ENCODE measurements around the gene TCF7L1. TPM values are rescaled to one million over a fixed set of nuclear protein-coding genes. Genes with fewer than 3 reads are reported as not detected.
A peak's percentile ranks its signal among the peaks of the same experiment; 100 is the strongest.

TCF7L1 gene
- total and polyA plus RNA-seq, 12 donors: 4.5 to 10.9 (median 6.3) TPM

GRCh38 chr2:85347599-85347998 is 214.4 kb downstream of the TCF7L1 start:
- DNase-seq (no peak), ATAC-seq (no peak)
- Histone ChIP-seq H3K27me3 (no peaks in the 10 kb centered on the region), H3K36me3 (peaks cover 0 to 94% (median 42%) of the 10 kb centered on the region in 9 donors), H3K4me3 (no peak overlapping the region), H3K9me3 (no peaks in the 10 kb centered on the region), H3K27ac (no peak overlapping the region), H3K4me1 (peaks cover 0 to 2% (median 0%) of the 10 kb centered on the region in 9 donors)
- intact Hi-C loops (cut with DNase I): no loop called here
- no peak for TF ChIP-seq CTCF (IDR thresholded peaks at IDR 0.05)
- 66 to 77% methylated on average over 3 of the region's 3 CpGs for WGBS, 2 donors

GRCh38 chr2:85353876-85354285 is 220.7 kb downstream of the TCF7L1 start:
- Histone ChIP-seq H3K27ac (peak overlapping the region; percentile 38 to 92 (median 90)), H3K27me3 (no peaks in the 10 kb centered on the region), H3K4me3 (peak overlapping the region; percentile 52 to 87 (median 68)), H3K4me1 (peaks cover 0 to 46% (median 22%) of the 10 kb centered on the region in 9 donors), H3K36me3 (peaks cover 0 to 62% (median 23%) of the 10 kb centered on the region in 9 donors), H3K9me3 (no peaks in the 10 kb centered on the region)
- 12 to 21% methylated on average over 16 of the region's 16 CpGs for WGBS, 2 donors
- intact Hi-C loops (cut with DNase I): loop anchor here in 1 of 10 donors (1.0 kb wide), 1 partner anchor 26 kb away; no protein-coding TSS in a partner anchor
- ATAC-seq: peak; percentile 8 to 74 (median 52)
- peak; percentile 45 to 56 for DNase-seq
- TF ChIP-seq CTCF (IDR thresholded peaks at IDR 0.05): no peak

- no peaks in the 10 kb centered on the region for H3K9me3 ChIP-seq
- TF ChIP-seq CTCF (IDR thresholded peaks at IDR 0.05): peak in 2 of 9 donors; percentile 8 to 13
- intact Hi-C loops (cut with DNase I): loop anchor here in 2 of 10 donors (1.0 to 5.0 kb wide), 2 partner anchors 26 to 183 kb away; partner anchors contain the start of gene MAT2A (in 1 of the 2)
These were observed 221.3 kb downstream of the TCF7L1 start, which contains the start of the genes ELMOD3 and RETSAT for GRCh38 chr2:85354286-85355072. ELMOD3 (plus strand) TSS chr2:85354769; CDS start chr2:85357199, 2,430 bp downstream. RETSAT (minus strand) TSS chr2:85354528; CDS start chr2:85354507, 21 bp downstream.

GRCh38 chr2:85355073-85355410 is 221.8 kb downstream of the TCF7L1 start:
- Histone ChIP-seq H3K36me3 (peaks cover 0 to 62% (median 12%) of the 10 kb centered on the region in 9 donors), H3K4me1 (peaks cover 0 to 46% (median 22%) of the 10 kb centered on the region in 9 donors), H3K27me3 (no peaks in the 10 kb centered on the region), H3K9me3 (no peaks in the 10 kb centered on the region), H3K27ac (peak overlapping the region in 9 of 10 donors; percentile 75 to 92 (median 91)), H3K4me3 (peak overlapping the region; percentile 52 to 87 (median 68))
- intact Hi-C loops (cut with DNase I): loop anchor here in 1 of 10 donors (5.0 kb wide), 1 partner anchor 182 kb away; the partner anchor contains the start of gene MAT2A
- ATAC-seq (peak in 2 of 8 donors; percentile 4 to 11), DNase-seq (no peak)
- no peak for TF ChIP-seq CTCF (IDR thresholded peaks at IDR 0.05)
- 11 to 12% methylated on average over 10 of the region's 10 CpGs for WGBS, 2 donors

More at GRCh38 chr2:85354286-85355072, 221.3 kb downstream of the TCF7L1 start, which contains the start of the genes ELMOD3 and RETSAT:
- WGBS, 2 donors: 0 to 1% methylated on average over 42 of the region's 42 CpGs
- ATAC-seq: peak; percentile 97 to 99 (median 98)
- peak; percentile 93 to 100 for DNase-seq
- Histone ChIP-seq H3K4me1 (peaks cover 0 to 46% (median 22%) of the 10 kb centered on the region in 9 donors), H3K27me3 (no peaks in the 10 kb centered on the region), H3K4me3 (peak within 1 kb of the TSS; percentile 52 to 87 (median 68)), H3K36me3 (peaks cover 0 to 62% (median 18%) of the 10 kb centered on the region in 9 donors), H3K27ac (peak within 1 kb of the TSS; percentile 38 to 92 (median 90))
